ENCODE measurements around the gene CCBE1. TPM values are rescaled to one million over a fixed set of nuclear protein-coding genes. Genes with fewer than 3 reads are reported as not detected.

Gene CCBE1
- polyA plus RNA-seq, 1 donor from 2014 or later: 0.19 TPM

DNA sequence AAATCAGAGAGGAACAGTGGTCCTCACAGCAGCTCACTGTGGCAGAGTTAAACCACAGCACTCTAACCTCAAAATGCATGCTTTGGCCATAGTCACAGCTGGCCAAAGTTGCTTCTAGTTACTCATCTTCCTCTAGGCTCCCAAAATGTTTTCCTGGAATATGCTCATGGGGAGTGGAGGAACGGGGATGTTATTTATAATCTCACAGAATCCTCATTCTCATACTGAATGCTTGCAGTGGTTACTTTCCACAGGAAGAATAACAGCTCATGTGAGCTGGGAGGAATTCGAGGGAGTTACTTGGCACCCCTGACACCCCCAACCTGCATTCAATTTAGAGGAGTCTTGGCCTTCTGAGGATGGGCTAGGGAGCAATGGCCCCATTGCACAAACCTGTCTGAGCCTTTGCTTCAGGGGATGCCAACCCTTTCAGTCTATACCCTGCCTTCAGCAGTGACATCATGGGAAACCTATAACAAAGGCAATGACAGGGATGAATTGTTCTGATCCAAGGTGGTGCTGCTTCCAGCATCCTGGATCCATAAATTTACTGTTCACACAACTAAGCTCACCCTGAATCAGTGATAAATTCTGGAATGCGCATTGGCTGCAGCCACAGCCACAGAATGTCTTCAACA lies 22.4 kb upstream of the CCBE1 start:
- no peak overlapping the region for H2AFZ ChIP-seq (ENCODE audit: low read depth, low read length)
- no peaks in the 10 kb centered on the region for H3K36me3 ChIP-seq (ENCODE audit: insufficient read depth, low read length)
- H3K4me2 ChIP-seq (ENCODE audit: low read length): no peak overlapping the region
- H4K20me1 ChIP-seq (ENCODE audit: insufficient read depth): no peaks in the 10 kb centered on the region
- no peak overlapping the region for H3K4me3 ChIP-seq (ENCODE audit: low read length)
- H3F3A ChIP-seq (ENCODE audit: insufficient read depth, low read length, poor library complexity, severe bottlenecking): no peaks in the 10 kb centered on the region
- no peaks in the 10 kb centered on the region for H3K79me2 ChIP-seq (replicated peaks; ENCODE audit: insufficient read depth, low read length)
- H3K27me3 ChIP-seq (ENCODE audit: insufficient read depth, low read depth, low read length): no peaks in the 10 kb centered on the region
- no peak overlapping the region for H3K27ac ChIP-seq (ENCODE audit: low read length)
- H3K9ac ChIP-seq (ENCODE audit: low read length): no peak overlapping the region
- H3K9me2 ChIP-seq (ENCODE audit: insufficient read depth, low read length): no peaks in the 10 kb centered on the region
- no peaks in the 10 kb centered on the region for H3K9me3 ChIP-seq (ENCODE audit: low read length)
- no peak for TF ChIP-seq MXI1 (conservative IDR thresholded peaks at IDR 0.05; ENCODE audit: poor library complexity, severe bottlenecking)
- TF ChIP-seq, protein P1, sequence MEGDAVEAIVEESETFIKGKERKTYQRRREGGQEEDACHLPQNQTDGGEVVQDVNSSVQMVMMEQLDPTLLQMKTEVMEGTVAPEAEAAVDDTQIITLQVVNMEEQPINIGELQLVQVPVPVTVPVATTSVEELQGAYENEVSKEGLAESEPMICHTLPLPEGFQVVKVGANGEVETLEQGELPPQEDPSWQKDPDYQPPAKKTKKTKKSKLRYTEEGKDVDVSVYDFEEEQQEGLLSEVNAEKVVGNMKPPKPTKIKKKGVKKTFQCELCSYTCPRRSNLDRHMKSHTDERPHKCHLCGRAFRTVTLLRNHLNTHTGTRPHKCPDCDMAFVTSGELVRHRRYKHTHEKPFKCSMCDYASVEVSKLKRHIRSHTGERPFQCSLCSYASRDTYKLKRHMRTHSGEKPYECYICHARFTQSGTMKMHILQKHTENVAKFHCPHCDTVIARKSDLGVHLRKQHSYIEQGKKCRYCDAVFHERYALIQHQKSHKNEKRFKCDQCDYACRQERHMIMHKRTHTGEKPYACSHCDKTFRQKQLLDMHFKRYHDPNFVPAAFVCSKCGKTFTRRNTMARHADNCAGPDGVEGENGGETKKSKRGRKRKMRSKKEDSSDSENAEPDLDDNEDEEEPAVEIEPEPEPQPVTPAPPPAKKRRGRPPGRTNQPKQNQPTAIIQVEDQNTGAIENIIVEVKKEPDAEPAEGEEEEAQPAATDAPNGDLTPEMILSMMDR (IDR thresholded peaks at IDR 0.05; ENCODE audit: poor library complexity, severe bottlenecking): no peak

DNA sequence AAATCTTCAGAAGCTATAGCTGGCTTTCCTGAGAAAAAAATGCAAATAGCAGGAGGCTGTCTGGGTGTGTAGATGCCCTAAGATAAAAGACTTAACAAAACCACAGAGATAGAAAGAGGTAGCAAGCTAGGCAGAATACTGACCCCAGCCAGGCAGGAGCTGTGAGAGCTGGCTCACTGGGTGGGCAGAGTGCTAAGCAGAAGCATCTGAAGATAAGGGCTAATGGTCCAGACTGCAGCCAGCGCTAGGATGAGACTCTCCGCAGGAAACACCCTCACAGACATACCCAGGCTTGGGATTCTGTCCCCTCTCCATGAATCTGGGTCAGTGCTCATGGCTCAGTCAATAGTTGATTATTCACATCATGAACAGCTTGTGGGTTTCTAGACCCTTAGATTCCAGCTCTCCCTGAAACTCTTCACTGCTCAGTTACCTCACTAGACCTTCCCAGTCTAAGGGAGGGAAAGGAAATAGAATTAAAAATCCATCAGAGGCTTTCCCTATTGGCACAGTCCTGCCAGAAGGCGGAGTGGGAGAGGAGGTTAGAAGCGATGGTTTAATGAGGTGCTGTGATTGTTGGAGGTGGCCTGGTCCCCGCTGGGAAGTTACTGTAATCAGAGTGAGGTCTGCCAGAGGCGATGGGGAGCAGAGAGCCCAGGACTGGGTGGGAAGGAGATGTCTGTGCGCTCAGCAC lies 21.4 kb upstream of the CCBE1 start:
- Histone ChIP-seq H3K4me3 (ENCODE audit: low read length) (no peak overlapping the region), H3K9ac (ENCODE audit: low read length) (no peak overlapping the region), H3K79me2 (replicated peaks; ENCODE audit: insufficient read depth, low read length) (no peaks in the 10 kb centered on the region), H4K20me1 (ENCODE audit: insufficient read depth) (no peaks in the 10 kb centered on the region), H3K36me3 (ENCODE audit: insufficient read depth, low read length) (no peaks in the 10 kb centered on the region), H3K27ac (ENCODE audit: low read length) (no peak overlapping the region), H3K4me2 (ENCODE audit: low read length) (no peak overlapping the region), H3F3A (ENCODE audit: insufficient read depth, low read length, poor library complexity, severe bottlenecking) (no peaks in the 10 kb centered on the region), H3K9me2 (ENCODE audit: insufficient read depth, low read length) (no peaks in the 10 kb centered on the region), H3K9me3 (ENCODE audit: low read length) (no peaks in the 10 kb centered on the region), H2AFZ (ENCODE audit: low read depth, low read length) (no peak overlapping the region), H3K27me3 (ENCODE audit: insufficient read depth, low read depth, low read length) (no peaks in the 10 kb centered on the region)
- TF ChIP-seq SMC3 (conservative IDR thresholded peaks at IDR 0.05; ENCODE audit: poor library complexity) (no peak), EZH2 (IDR thresholded peaks at IDR 0.05; ENCODE audit: borderline replicate concordance, insufficient read depth, low read length, poor library complexity, severe bottlenecking) (no peak), RAD21 (conservative IDR thresholded peaks at IDR 0.05) (no peak), MXI1 (conservative IDR thresholded peaks at IDR 0.05; ENCODE audit: poor library complexity, severe bottlenecking) (no peak), EP300 (conservative IDR thresholded peaks at IDR 0.05; ENCODE audit: poor library complexity, severe bottlenecking) (no peak), TAF1 (IDR thresholded peaks at IDR 0.05; ENCODE audit: low read depth) (no peak), POLR2AphosphoS5 (IDR thresholded peaks at IDR 0.05) (no peak)
- TF ChIP-seq, protein P1 (IDR thresholded peaks at IDR 0.05; ENCODE audit: poor library complexity, severe bottlenecking): no peak
- TF ChIP-seq, protein P2, sequence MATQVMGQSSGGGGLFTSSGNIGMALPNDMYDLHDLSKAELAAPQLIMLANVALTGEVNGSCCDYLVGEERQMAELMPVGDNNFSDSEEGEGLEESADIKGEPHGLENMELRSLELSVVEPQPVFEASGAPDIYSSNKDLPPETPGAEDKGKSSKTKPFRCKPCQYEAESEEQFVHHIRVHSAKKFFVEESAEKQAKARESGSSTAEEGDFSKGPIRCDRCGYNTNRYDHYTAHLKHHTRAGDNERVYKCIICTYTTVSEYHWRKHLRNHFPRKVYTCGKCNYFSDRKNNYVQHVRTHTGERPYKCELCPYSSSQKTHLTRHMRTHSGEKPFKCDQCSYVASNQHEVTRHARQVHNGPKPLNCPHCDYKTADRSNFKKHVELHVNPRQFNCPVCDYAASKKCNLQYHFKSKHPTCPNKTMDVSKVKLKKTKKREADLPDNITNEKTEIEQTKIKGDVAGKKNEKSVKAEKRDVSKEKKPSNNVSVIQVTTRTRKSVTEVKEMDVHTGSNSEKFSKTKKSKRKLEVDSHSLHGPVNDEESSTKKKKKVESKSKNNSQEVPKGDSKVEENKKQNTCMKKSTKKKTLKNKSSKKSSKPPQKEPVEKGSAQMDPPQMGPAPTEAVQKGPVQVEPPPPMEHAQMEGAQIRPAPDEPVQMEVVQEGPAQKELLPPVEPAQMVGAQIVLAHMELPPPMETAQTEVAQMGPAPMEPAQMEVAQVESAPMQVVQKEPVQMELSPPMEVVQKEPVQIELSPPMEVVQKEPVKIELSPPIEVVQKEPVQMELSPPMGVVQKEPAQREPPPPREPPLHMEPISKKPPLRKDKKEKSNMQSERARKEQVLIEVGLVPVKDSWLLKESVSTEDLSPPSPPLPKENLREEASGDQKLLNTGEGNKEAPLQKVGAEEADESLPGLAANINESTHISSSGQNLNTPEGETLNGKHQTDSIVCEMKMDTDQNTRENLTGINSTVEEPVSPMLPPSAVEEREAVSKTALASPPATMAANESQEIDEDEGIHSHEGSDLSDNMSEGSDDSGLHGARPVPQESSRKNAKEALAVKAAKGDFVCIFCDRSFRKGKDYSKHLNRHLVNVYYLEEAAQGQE (IDR thresholded peaks at IDR 0.05; ENCODE audit: borderline replicate concordance): no peak
